SK-N-SH treated with all-trans-retinoic acid at 6 μM for 48 hours (cell line): ENCODE results near the gene FAM43A.

Experiments
- ATAC-seq: fragments of 200-7000 bp; cut with Tn5 transposase; 3 replicates; pipeline ENCODE4 v1.9.1; 2020; ENCODE audit warnings: mild to moderate bottlenecking, moderate library complexity
- BACH2 ChIP-seq: fragments of 250-450 bp; sonication (Bioruptor Pico); IDR thresholded peaks from 2 replicates; pipeline ENCODE4 v1.9.0; 2021; ENCODE audit warnings: mild to moderate bottlenecking, borderline replicate concordance
- CSDC2 ChIP-seq: fragments of 250-450 bp; sonication (Bioruptor Pico); IDR thresholded peaks from 2 replicates; pipeline ENCODE4 v1.5.0; 2020; ENCODE audit warnings: mild to moderate bottlenecking, moderate library complexity
- CSRNP3 ChIP-seq: fragments of 250-450 bp; sonication (Bioruptor Pico); IDR thresholded peaks from 2 replicates; pipeline ENCODE4 v1.5.1; 2021; ENCODE audit warnings: mild to moderate bottlenecking, moderate library complexity
- ESRRG ChIP-seq: fragments of 250-450 bp; sonication (Bioruptor Pico); IDR thresholded peaks from 2 replicates; pipeline ENCODE4 v1.6.1; 2021; ENCODE audit warnings: mild to moderate bottlenecking
- GLIS3 ChIP-seq: fragments of 250-450 bp; sonication (Bioruptor Pico); IDR thresholded peaks from 2 replicates; pipeline ENCODE4 v1.5.0; 2020; ENCODE audit warnings: mild to moderate bottlenecking, moderate library complexity
- ISL1 ChIP-seq: fragments of 250-450 bp; sonication (Bioruptor Pico); IDR thresholded peaks from 2 replicates; pipeline ENCODE4 v2.1.2; 2022; ENCODE audit warnings: mild to moderate bottlenecking, moderate library complexity
- OSR1 ChIP-seq: fragments of 250-450 bp; sonication (Bioruptor Pico); IDR thresholded peaks from 2 replicates; pipeline ENCODE4 v1.8.0; 2022; ENCODE audit warnings: moderate library complexity, mild to moderate bottlenecking, inconsistent platforms
- PPARA ChIP-seq: fragments of 250-450 bp; sonication (Bioruptor Pico); IDR thresholded peaks from 2 replicates; pipeline ENCODE4 v1.5.0; 2020; ENCODE audit warnings: mild to moderate bottlenecking, borderline replicate concordance
- RARB ChIP-seq: fragments of 250-450 bp; sonication (Bioruptor Pico); IDR thresholded peaks from 2 replicates; pipeline ENCODE4 v1.8.0; 2021; ENCODE audit warnings: mild to moderate bottlenecking, moderate library complexity
- SNAI2 ChIP-seq: fragments of 250-450 bp; sonication (Bioruptor Pico); IDR thresholded peaks from 2 replicates; pipeline ENCODE4 v1.5.0; 2020; ENCODE audit warnings: mild to moderate bottlenecking, moderate library complexity
- TCF4 ChIP-seq: fragments of 250-450 bp; sonication (Bioruptor Pico); IDR thresholded peaks from 2 replicates; pipeline ENCODE4 v1.8.0; 2021; ENCODE audit warnings: mild to moderate bottlenecking, moderate library complexity, borderline replicate concordance
- TOX ChIP-seq: fragments of 250-450 bp; sonication (Bioruptor Pico); IDR thresholded peaks from 2 replicates; pipeline ENCODE4 v1.8.0; 2021; ENCODE audit warnings: mild to moderate bottlenecking, moderate library complexity, borderline replicate concordance
- TSHZ2 ChIP-seq: fragments of 250-450 bp; sonication (Bioruptor Pico); IDR thresholded peaks from 2 replicates; pipeline ENCODE4 v1.5.0; 2020; ENCODE audit warnings: mild to moderate bottlenecking, moderate library complexity
- ZC3H10 ChIP-seq: fragments of 250-450 bp; sonication (Bioruptor Pico); IDR thresholded peaks from 2 replicates; pipeline ENCODE4 v1.5.1; 2021; ENCODE audit warnings: mild to moderate bottlenecking, moderate library complexity
- ZFP30 ChIP-seq: fragments of 450-650 bp; formaldehyde crosslinking; IDR thresholded peaks from 2 replicates; pipeline ENCODE4 v1.5.0; 2022; ENCODE audit warnings: mild to moderate bottlenecking, moderate library complexity
- ZNF565 ChIP-seq: fragments of 450-650 bp; formaldehyde crosslinking; conservative IDR thresholded peaks from 2 replicates; pipeline ENCODE4 v1.5.0; 2020; ENCODE audit warnings: low read depth, mild to moderate bottlenecking, moderate library complexity
- ZNF70 ChIP-seq: fragments of 450-650 bp; formaldehyde crosslinking; IDR thresholded peaks from 2 replicates; pipeline ENCODE4 v1.5.0; 2020; ENCODE audit warnings: mild to moderate bottlenecking, moderate library complexity
- ZNF8 ChIP-seq: fragments of 450-650 bp; formaldehyde crosslinking; IDR thresholded peaks from 2 replicates; pipeline ENCODE4 v1.5.0; 2020; ENCODE audit warnings: mild to moderate bottlenecking, moderate library complexity
- TF ChIP-seq, protein P1 (sequence below): fragments of 250-450 bp; sonication (Bioruptor Pico); IDR thresholded peaks from 2 replicates; pipeline ENCODE4 v1.8.0; 2021; ENCODE audit warnings: low read depth, mild to moderate bottlenecking, moderate library complexity, borderline replicate concordance
- TF ChIP-seq, protein P2 (sequence below): fragments of 250-450 bp; sonication (Bioruptor Pico); IDR thresholded peaks from 2 replicates; pipeline ENCODE4 v1.5.1; 2020; ENCODE audit warnings: low read depth, mild to moderate bottlenecking, moderate library complexity
- TF ChIP-seq, protein P3 (sequence below): fragments of 250-450 bp; sonication (Bioruptor Pico); IDR thresholded peaks from 2 replicates; pipeline ENCODE4 v1.8.0; 2020; ENCODE audit warnings: mild to moderate bottlenecking, moderate library complexity, borderline replicate concordance

The FAM43A gene

DNA sequence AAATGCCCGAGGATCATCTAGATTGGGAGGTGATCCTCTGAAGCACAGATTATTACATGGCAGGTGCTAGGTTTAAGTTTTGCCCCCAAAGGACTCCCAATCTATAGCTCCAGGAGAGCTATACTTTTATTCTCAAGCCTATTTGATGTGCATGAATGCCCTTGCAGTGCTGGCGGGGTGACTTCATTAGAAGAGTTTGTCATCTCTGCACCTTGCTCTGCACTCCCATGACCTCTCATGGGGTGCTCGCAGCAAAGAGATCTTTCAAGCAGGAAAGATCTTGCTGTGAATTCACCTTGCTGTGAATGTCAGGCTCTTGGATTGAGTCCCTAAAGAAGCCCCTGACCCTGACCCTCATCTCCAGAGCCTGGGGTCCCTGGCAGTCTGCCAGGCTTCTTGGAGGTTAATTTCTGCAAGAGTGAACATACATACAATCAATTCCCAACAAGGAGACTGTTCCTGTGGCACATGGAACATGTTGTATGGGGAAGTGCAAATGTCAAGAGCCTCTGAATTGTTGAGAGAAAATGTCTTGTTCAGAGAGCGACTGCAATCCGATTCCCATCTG is 45.9 kb downstream of the FAM43A start:
- no peak for ATAC-seq
- TF ChIP-seq, protein P1, sequence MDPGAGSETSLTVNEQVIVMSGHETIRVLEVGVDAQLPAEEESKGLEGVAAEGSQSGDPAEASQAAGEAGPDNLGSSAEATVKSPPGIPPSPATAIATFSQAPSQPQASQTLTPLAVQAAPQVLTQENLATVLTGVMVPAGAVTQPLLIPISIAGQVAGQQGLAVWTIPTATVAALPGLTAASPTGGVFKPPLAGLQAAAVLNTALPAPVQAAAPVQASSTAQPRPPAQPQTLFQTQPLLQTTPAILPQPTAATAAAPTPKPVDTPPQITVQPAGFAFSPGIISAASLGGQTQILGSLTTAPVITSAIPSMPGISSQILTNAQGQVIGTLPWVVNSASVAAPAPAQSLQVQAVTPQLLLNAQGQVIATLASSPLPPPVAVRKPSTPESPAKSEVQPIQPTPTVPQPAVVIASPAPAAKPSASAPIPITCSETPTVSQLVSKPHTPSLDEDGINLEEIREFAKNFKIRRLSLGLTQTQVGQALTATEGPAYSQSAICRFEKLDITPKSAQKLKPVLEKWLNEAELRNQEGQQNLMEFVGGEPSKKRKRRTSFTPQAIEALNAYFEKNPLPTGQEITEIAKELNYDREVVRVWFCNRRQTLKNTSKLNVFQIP (CRISPR knock-in tag) = no peak
- TF ChIP-seq PPARA (no peak), RARB (no peak), TOX (CRISPR knock-in tag) (no peak), ZC3H10 (CRISPR knock-in tag) (no peak), CSRNP3 (CRISPR knock-in tag) (no peak), ZNF565 (CRISPR knock-in tag) (no peak), ISL1 (CRISPR knock-in tag) (no peak), ZNF8 (CRISPR knock-in tag) (no peak), ZNF70 (no peak), ESRRG (CRISPR knock-in tag) (no peak), GLIS3 (no peak), TCF4 (CRISPR knock-in tag) (no peak), ZFP30 (CRISPR knock-in tag) (no peak), CSDC2 (CRISPR knock-in tag) (no peak)
- TF ChIP-seq, protein P2, sequence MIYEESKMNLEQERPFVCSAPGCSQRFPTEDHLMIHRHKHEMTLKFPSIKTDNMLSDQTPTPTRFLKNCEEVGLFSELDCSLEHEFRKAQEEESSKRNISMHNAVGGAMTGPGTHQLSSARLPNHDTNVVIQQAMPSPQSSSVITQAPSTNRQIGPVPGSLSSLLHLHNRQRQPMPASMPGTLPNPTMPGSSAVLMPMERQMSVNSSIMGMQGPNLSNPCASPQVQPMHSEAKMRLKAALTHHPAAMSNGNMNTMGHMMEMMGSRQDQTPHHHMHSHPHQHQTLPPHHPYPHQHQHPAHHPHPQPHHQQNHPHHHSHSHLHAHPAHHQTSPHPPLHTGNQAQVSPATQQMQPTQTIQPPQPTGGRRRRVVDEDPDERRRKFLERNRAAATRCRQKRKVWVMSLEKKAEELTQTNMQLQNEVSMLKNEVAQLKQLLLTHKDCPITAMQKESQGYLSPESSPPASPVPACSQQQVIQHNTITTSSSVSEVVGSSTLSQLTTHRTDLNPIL (CRISPR knock-in tag) = no peak
- TF ChIP-seq, protein P3, sequence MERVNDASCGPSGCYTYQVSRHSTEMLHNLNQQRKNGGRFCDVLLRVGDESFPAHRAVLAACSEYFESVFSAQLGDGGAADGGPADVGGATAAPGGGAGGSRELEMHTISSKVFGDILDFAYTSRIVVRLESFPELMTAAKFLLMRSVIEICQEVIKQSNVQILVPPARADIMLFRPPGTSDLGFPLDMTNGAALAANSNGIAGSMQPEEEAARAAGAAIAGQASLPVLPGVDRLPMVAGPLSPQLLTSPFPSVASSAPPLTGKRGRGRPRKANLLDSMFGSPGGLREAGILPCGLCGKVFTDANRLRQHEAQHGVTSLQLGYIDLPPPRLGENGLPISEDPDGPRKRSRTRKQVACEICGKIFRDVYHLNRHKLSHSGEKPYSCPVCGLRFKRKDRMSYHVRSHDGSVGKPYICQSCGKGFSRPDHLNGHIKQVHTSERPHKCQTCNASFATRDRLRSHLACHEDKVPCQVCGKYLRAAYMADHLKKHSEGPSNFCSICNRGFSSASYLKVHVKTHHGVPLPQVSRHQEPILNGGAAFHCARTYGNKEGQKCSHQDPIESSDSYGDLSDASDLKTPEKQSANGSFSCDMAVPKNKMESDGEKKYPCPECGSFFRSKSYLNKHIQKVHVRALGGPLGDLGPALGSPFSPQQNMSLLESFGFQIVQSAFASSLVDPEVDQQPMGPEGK (CRISPR knock-in tag) = no peak
- TF ChIP-seq, all 23 proteins: peak for 0

DNA sequence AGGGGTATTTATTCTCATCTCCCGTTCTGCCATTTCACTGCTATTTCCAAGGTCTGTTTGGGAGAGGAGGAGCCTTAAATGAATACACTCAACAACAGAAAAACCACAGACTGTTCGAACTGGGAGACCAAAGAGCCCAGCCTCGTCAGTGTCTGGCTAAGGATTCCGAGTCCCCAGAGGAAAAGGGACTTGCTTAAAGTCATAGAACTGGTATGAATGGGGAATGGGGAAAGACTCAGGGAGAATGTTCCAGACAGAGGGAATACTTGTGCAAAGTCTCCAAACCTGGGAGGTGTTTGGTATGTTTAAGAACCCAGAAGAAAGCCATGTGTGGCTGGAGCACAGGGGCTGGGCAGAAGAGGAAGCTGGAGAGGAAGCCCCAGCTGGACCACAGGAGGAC is 46.9 kb downstream of the FAM43A start:
- no peak for ATAC-seq
- TF ChIP-seq BACH2 (no peak), PPARA (no peak), CSDC2 (CRISPR knock-in tag) (no peak), ZNF70 (no peak), CSRNP3 (CRISPR knock-in tag) (no peak), ZNF565 (CRISPR knock-in tag) (no peak), ISL1 (CRISPR knock-in tag) (no peak), ESRRG (CRISPR knock-in tag) (no peak), TSHZ2 (CRISPR knock-in tag) (no peak), RARB (no peak), TCF4 (CRISPR knock-in tag) (no peak), SNAI2 (CRISPR knock-in tag) (no peak), ZFP30 (CRISPR knock-in tag) (no peak), TOX (CRISPR knock-in tag) (no peak), OSR1 (CRISPR knock-in tag) (no peak), GLIS3 (no peak), ZC3H10 (CRISPR knock-in tag) (no peak), ZNF8 (CRISPR knock-in tag) (no peak)
- TF ChIP-seq, protein P1 (CRISPR knock-in tag) = no peak
- TF ChIP-seq, protein P2 (CRISPR knock-in tag) = no peak
